Parathyroid adenoma (tissue), 2 donors: ENCODE measurements around the gene QPRT.
"Not testable (repeated sequence)": the region's sequence is repeated elsewhere in the genome, so short reads cannot be mapped to it uniquely, and the experiment has no call there.

Source experiments
- H2AFZ ChIP-seq: fragments of 300-600 bp; sonication (generic); one replicate; pipeline ENCODE4 v1.7.0; 2017; ENCODE audit warnings: antibody characterized with exemption, mild to moderate bottlenecking
- H3K27ac ChIP-seq: fragments of 300-600 bp; sonication (generic); one replicate; pipeline ENCODE4 v1.7.0; 2017
- H3K27me3 ChIP-seq: fragments of 300-600 bp; sonication (generic); one replicate; pipeline ENCODE4 v1.7.0; 2017; ENCODE audit warnings: low read length; ENCODE audit not compliant: control insufficient read depth, insufficient read depth
- H3K36me3 ChIP-seq: fragments of 300-600 bp; sonication (generic); one replicate; pipeline ENCODE4 v1.7.0; 2017; ENCODE audit warnings: low read length; ENCODE audit not compliant: control insufficient read depth, insufficient read depth
- H3K4me1 ChIP-seq: fragments of 300-600 bp; sonication (generic); one replicate; pipeline ENCODE4 v1.7.0; 2017; ENCODE audit warnings: control low read depth
- H3K4me2 ChIP-seq: fragments of 300-600 bp; sonication (generic); one replicate; pipeline ENCODE4 v1.7.0; 2017; ENCODE audit warnings: low read length
- H3K4me3 ChIP-seq: fragments of 300-600 bp; sonication (generic); one replicate; pipeline ENCODE4 v1.7.0; 2017; ENCODE audit warnings: low read depth, low read length
- H3K79me2 ChIP-seq: fragments of 300-600 bp; sonication (generic); one replicate; pipeline ENCODE4 v1.7.0; 2017; ENCODE audit warnings: control low read depth
- H3K9ac ChIP-seq: fragments of 300-600 bp; sonication (generic); one replicate; pipeline ENCODE4 v1.7.0; 2017; ENCODE audit warnings: mild to moderate bottlenecking
- H3K9me3 ChIP-seq: fragments of 300-600 bp; sonication (generic); one replicate; pipeline ENCODE4 v1.7.0; 2017; ENCODE audit warnings: low read length; ENCODE audit not compliant: control insufficient read depth
- TF ChIP-seq, protein P1 (sequence below): fragments of 300-600 bp; sonication (generic); IDR thresholded peaks from one replicate; pipeline ENCODE4 v1.7.0; 2017; ENCODE audit warnings: antibody characterized with exemption, mild to moderate bottlenecking
- donor health status: primary hyperparathyroidism.

The QPRT gene

DNA sequence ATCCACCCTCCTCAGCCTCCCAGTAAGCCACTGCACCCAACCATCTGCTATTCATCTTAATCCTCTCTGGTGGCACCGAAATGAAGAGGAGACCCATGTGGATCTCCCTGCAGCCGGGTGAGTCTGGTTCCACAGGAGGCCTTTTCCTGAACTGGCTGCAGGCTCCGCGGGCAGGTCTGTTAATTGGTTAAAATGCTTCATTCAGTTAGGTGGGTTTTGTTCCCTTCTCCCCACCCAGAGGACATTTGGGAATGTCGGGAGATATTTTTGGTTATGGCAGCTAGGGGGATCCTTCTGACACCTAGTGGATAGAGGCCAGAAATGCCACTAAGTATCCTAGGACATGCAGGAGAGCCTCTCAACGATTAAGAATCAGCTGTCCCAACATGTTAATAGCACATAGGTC lies 50.1 kb downstream of the QPRT start:
- H3K36me3 ChIP-seq, result no peaks in the 10 kb centered on the region
- no peak overlapping the region for H3K9ac ChIP-seq
- no peak overlapping the region for H3K4me3 ChIP-seq
- H3K4me2 ChIP-seq, result no peak overlapping the region
- no peaks in the 10 kb centered on the region for H3K27me3 ChIP-seq
- H3K79me2 ChIP-seq, result no peaks in the 10 kb centered on the region
- peak overlapping the region; percentile 68 for H2AFZ ChIP-seq
- H3K27ac ChIP-seq, result no peak overlapping the region
- TF ChIP-seq, protein P1, sequence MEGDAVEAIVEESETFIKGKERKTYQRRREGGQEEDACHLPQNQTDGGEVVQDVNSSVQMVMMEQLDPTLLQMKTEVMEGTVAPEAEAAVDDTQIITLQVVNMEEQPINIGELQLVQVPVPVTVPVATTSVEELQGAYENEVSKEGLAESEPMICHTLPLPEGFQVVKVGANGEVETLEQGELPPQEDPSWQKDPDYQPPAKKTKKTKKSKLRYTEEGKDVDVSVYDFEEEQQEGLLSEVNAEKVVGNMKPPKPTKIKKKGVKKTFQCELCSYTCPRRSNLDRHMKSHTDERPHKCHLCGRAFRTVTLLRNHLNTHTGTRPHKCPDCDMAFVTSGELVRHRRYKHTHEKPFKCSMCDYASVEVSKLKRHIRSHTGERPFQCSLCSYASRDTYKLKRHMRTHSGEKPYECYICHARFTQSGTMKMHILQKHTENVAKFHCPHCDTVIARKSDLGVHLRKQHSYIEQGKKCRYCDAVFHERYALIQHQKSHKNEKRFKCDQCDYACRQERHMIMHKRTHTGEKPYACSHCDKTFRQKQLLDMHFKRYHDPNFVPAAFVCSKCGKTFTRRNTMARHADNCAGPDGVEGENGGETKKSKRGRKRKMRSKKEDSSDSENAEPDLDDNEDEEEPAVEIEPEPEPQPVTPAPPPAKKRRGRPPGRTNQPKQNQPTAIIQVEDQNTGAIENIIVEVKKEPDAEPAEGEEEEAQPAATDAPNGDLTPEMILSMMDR, result peak; percentile 70
- H3K4me1 ChIP-seq, result no peaks in the 10 kb centered on the region
- no peaks in the 10 kb centered on the region for H3K9me3 ChIP-seq

DNA sequence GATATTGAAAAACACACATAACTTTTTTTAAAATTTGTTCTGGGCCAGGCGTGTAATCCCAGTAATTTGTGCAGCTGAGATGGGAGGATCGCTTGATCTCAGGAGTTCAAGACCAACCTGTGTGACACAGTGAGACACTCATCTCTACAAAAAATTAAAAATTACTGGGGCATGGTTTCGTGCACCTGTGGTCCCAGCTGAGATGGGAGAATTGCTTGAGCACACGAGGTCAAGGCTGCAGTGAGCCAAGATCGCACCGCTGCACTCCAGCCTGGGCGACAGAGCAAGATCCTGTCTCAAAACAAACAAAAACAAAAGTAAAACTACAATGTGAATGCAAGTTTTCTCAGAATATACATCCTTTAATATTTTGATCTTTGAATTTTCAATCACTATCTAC lies 51.7 kb downstream of the QPRT start:
- Histone ChIP-seq H3K27ac (no peak overlapping the region), H3K79me2 (no peaks in the 10 kb centered on the region), H3K4me2 (no peak overlapping the region), H3K36me3 (no peaks in the 10 kb centered on the region), H3K9ac (no peak overlapping the region), H3K27me3 (no peaks in the 10 kb centered on the region), H3K4me3 (no peak overlapping the region), H2AFZ (no peak overlapping the region), H3K9me3 (no peaks in the 10 kb centered on the region), H3K4me1 (no peaks in the 10 kb centered on the region)
- TF ChIP-seq, protein P1, result no peak

- not testable (repeated sequence) for H3K79me2 ChIP-seq, H3K4me3 ChIP-seq, H3K36me3 ChIP-seq, H3K9ac ChIP-seq, H2AFZ ChIP-seq, H3K27ac ChIP-seq, H3K27me3 ChIP-seq, H3K9me3 ChIP-seq, H3K4me2 ChIP-seq
- peaks cover 11% of the 10 kb centered on the region for H3K4me1 ChIP-seq
Observed at GRCh38 chr16:29731768-29732601, 53.0 kb downstream of the QPRT start.

DNA sequence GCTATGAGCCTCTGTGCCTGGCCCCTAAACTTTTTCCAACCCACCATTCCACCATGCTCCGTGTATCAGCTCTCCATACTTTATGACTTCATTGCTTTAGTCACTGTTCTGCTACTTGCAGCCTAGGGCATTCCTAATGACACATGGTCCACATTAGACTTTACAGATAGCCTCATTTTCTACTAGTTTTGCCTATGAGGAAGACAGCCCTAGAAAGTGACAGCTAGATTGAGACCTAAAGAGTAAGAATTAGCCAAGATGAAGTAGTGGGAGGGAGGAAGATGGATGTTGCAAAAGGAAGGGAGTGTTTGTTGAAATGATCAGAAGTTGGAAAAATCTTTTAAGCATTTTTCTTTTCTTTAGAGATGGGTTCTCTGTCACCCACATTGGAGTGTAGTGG lies 55.8 kb downstream of the QPRT start:
- Histone ChIP-seq H3K27me3 (no peaks in the 10 kb centered on the region), H3K9ac (no peak overlapping the region), H2AFZ (no peak overlapping the region), H3K9me3 (no peaks in the 10 kb centered on the region), H3K79me2 (no peaks in the 10 kb centered on the region), H3K4me3 (no peak overlapping the region), H3K27ac (no peak overlapping the region), H3K4me2 (no peak overlapping the region), H3K4me1 (peaks cover 12% of the 10 kb centered on the region), H3K36me3 (no peaks in the 10 kb centered on the region)
- TF ChIP-seq, protein P1, result no peak

DNA sequence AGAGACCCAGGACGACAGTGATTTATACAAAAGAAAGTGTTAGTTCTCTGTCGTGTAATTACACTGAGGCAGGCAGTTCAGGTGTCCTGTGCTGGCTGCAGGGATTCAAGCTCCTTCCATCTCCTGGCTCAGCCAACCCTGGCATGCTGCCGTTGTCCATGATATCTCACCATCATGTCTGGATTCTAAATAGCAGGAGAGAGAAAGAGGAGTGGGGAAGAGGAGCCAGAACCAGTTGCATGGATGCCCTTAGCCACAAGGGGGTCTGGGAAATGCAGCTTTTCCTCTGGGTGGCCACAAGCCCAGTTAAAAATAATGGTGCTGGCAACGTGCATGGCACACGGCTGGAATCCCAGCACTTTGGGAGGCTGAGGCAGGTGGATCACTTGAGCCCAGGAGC lies 57.1 kb downstream of the QPRT start:
- H3K4me1 ChIP-seq, result peaks cover 12% of the 10 kb centered on the region
- TF ChIP-seq, protein P1, result no peak
- no peak overlapping the region for H3K4me3 ChIP-seq
- H3K27ac ChIP-seq, result peak overlapping the region; percentile 36
- H3K79me2 ChIP-seq, result no peaks in the 10 kb centered on the region
- no peaks in the 10 kb centered on the region for H3K9me3 ChIP-seq
- H3K4me2 ChIP-seq, result no peak overlapping the region
- no peaks in the 10 kb centered on the region for H3K27me3 ChIP-seq
- H3K9ac ChIP-seq, result no peak overlapping the region
- H2AFZ ChIP-seq, result peak overlapping the region; percentile 14
- no peaks in the 10 kb centered on the region for H3K36me3 ChIP-seq
